SK-MEL-5 (cell line): Measurements from ENCODE around the gene HSD17B11. TPM values are rescaled to one million over a fixed set of nuclear protein-coding genes. Genes with fewer than 3 reads are reported as not detected.
A peak's percentile ranks its signal among the peaks of the same experiment; 100 is the strongest.
"Not testable (repeated sequence)": the region's sequence is repeated elsewhere in the genome, so short reads cannot be mapped to it uniquely, and the experiment has no call there.

Experiments
- DNase-seq: peaks from one replicate; pipeline ENCODE4 v3.0.0-alpha.2; 2016; ENCODE audit warnings: low read depth, low spot score
- in situ Hi-C: cut with HindIII; loops from 2 replicates; pipeline ENCODE4 v1.10.0; 2016; ENCODE audit warnings: low sequenced_read_pairs, high pct_unique_total_duplicates, low pct_unique_long_range_greater_than_20kb
- total RNA-seq: library from RNA; depleted of rRNA; stranded (reverse); fragments of >200 nt; shearing (Covaris generic); gene quantifications from 2 replicates; pipeline ENCODE4 v1.2.3, GENCODE V29; 2014

Gene HSD17B11
- total RNA-seq, 1 experiment from 2014 or later, result 44.7 TPM

DNA sequence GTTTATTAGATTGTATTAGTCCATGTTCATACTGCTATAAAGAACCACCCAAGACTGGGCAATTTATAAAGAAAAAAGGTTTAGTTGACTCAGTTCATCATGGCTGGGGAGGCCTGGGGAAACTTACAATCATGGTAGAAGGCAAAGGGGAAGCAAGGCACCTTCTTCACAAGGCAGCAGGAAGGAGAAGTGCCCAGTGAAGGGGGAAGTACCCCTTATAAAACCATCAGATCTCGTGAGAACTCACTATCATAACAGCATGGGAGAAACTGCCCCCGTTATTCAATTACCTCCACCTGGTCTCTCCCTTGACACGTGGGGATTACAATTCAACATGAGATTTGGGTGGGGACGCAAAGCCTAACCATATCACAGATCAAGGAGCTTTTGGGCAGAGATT lies 60.2 kb downstream of the HSD17B11 start:
- in situ Hi-C loops, result no loop called here

DNA sequence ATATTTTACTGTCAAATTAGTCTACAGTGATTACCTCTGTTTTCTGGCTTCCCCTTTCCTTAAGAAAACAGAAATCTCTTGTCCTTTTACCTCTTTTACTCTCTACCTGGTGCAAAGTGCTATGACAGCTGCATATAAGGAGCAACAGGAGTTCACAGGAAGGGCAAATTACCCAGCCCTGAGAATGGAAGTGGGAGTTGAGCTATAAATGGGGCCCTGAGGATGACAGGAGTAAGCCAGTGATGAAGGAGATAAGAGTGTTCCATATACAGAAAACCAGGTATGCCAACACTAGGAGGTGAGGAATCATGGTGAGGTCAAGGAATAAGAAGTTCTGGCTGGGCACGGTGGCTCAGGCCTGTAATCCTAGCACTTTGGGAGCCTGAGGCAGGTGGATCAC lies 63.9 kb downstream of the HSD17B11 start:
- in situ Hi-C loops, result no loop called here
- DNase-seq, result no peak

More for the DNA sequence above, 60.2 kb downstream of the HSD17B11 start:
- DNase-seq, result no peak

DNA sequence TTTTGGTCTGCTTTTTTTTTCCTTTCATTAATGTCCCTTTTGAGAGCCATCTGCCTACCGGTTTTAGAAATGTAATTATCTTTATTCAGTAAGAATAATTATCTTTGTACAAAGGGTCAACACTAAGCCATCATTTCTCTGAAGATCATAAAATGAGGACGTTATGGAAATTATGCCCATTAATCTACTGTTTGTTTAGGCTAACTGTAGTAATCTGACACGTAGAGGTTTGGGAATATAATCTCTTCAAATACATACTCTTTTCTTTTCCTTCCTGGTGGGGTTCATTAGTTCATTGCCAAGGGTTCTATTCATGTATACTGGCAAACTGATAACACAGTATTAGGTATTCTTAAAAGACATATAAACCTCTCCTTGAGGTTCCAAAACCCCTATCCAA lies 64.5 kb downstream of the HSD17B11 start:
- no peak for DNase-seq
- in situ Hi-C loops, result no loop called here

DNA sequence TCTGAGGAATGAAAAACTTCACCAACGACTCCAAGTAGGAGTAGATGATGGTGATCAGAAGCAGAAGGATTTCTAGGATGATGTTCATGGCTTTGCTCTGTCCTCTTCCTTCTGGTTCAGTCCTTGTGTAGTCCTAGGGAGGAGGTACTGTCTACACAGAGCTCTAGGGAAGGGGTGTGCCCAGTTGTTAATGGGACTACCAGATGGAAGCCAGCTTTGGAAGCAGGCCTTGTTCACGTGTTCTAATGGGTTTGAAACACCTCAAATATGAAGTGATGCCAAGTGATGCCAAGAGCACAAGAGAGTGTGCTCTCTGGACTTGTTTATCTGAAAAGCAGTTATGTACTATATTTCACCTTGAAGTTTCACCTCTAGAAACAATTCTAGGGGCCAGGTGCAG lies 68.2 kb downstream of the HSD17B11 start, which contains the start of gene HSD17B13:
TSS of gene HSD17B13 (minus strand) at position 129 of the 400 bp plus-strand sequence. CDS start at position 88, 41 bp downstream.
- no peak for DNase-seq
- in situ Hi-C loops, result no loop called here

DNA sequence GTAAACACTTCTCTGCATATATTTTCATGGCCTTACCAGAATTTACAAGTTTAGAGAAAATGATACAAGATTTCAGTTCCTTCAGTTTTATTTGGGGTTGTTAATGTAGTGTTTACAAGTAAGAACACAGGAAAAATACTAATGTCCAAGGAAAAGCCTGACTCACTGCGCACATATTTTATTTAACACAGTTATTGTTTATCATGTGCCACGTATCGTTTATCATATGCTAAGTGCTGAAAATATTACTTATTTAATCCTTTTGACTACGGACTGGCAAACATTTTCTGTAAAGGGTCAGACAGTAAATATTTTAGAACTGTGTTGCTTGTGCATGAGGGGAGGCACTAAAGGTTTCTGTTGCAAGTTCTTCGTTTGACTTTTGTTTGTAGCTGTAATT lies 69.1 kb downstream of the HSD17B11 start:
- in situ Hi-C loops, result no loop called here
- no peak for DNase-seq

DNA sequence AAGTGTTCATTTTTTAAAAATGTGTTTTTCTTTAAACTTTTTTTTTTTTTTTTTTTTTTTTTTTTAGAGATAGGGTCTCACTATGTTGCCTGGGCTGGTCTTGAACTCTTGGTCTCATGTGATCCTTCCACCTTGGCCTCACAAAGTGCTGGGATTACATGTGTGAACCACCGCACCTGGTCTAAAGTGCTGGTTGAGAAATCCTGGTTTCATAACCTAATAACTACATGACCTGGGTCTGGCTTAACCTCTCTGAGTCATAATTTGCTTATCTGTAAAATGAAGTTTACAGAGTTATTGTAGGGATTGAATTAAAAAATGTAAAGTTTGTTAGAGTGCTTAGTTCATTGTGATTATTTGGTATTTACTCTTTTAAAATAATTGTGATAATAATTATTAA lies 73.5 kb downstream of the HSD17B11 start:
- no peak for DNase-seq
- in situ Hi-C loops, result no loop called here

DNA sequence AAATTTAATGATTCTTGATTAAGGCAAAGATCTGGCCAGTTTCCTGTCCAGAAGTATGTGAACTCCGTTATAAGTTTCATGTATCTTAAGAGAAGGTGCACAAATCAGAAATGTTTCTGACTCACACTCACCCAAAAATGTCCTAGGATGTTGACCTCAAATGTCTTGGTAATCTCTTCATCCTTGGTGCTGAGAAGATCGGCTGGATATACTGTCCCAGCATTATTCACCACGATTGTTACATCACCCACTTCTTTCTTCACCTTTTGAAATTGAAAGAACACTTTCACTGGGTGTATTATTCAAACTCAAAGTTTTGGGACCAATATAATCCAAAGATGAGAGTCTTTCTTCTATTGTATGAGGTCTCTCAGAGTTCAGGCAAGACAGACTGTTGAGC lies 74.0 kb downstream of the HSD17B11 start:
- in situ Hi-C loops, result no loop called here

DNA sequence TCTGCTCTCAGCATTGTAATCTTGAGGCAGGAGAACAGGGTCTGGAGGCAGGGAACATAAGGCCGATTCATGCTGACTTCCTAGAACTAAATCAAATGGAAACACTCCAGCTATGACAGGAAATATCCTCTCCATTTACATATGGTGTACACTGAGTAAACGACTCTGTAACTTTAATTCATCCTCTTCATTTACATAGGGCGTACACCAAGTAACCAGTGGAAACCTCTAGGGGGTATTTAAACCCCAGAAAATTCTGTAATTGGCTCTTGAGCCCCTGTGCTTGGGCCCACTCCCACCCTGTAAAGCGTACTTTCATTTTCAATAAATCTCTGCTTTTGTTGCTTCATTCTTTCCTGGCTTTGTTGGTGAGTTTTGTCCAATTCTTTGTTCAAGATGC lies 76.0 kb downstream of the HSD17B11 start:
- in situ Hi-C loops, result not testable (repeated sequence)
- peak; percentile 26 for DNase-seq

More for the DNA sequence above, 74.0 kb downstream of the HSD17B11 start:
- no peak for DNase-seq

DNA sequence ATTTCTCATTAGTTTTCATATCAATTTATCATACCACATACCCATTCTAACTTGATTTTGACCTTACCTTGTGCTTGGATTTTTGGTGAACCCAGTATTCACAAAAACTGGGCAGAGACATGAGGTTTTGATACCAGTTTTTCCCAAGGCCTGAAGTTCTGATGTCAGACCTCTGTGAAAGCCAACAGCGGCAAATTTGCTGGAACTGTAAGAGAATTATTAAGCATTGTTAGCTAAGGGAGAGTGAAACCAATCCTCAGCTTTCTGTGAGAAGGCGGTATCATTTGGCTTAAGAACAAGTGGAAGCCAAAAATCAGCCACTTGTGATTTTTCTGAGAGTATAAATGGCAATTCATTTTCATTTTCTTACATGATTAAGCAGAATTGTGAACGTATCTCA lies 77.2 kb downstream of the HSD17B11 start:
- in situ Hi-C loops, result no loop called here
- no peak for DNase-seq

DNA sequence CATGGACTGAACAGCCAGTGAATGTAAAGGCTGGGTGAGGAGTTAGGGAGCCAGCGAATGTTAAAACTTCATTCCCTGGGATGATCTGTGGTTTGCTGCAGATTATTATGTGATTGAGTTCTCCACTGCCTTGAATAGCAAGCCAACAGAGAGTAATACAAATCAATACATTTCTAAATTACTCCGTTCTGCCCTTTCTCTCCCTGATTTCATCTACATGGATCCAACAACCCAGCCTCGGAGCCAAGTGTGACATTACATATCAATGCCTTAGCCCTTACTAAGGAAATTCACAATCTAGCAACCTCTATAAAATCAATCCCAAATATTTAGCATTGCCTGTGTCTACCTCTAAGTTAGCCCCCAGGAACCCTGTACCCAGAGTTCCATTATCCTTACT lies 79.3 kb downstream of the HSD17B11 start:
- in situ Hi-C loops, result no loop called here
- no peak for DNase-seq

DNA sequence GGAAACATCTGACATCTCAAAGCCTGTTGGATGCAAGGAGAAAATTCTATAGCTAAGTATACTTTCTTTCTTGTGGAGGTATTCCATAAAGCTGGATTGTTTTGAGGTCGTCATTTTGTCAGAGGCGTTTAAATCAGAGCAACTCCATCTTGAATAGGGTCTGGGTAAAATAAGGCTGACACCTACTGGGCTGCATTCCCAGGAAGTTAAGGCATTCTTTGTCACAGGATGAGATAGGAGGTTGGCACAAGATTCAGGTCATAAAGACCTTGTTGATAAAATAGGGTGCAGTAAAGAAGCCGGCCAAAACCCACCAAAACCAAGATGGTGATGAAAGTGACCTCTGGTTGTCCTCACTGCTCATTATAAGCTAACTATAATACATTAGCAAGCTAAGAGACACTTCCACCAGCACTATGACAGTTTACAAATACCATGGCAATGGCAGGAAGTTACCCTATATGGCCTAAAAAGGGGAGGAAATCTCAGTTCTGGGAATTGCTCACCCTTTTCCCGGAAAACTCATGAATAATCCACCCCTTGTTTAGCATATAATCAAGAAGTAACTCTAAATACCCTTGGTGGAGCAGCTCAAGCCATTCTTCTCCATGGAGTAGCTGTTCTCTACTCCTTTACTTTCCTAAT lies 80.2 kb downstream of the HSD17B11 start:
- in situ Hi-C loops, result no loop called here
- no peak for DNase-seq

DNA sequence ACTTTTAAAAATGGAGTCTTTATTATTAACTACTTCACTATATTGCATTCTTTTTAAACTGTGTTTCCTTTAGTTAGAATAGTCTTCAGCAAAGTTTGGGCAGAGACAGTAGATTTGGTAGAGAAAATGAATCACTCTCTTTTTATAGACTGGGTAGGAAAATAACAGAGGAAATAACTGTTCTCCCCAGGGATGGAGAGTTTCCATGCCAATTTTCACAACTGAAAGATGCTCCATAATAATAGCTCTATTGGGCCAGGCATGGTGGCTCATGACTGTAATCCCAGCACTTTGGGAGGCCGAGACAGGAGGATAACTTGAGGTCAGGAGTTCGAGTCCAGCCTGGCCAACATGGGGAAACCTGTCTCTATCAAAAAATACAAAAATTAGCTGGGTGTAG lies 81.4 kb downstream of the HSD17B11 start:
- in situ Hi-C loops, result no loop called here
- DNase-seq, result no peak

DNA sequence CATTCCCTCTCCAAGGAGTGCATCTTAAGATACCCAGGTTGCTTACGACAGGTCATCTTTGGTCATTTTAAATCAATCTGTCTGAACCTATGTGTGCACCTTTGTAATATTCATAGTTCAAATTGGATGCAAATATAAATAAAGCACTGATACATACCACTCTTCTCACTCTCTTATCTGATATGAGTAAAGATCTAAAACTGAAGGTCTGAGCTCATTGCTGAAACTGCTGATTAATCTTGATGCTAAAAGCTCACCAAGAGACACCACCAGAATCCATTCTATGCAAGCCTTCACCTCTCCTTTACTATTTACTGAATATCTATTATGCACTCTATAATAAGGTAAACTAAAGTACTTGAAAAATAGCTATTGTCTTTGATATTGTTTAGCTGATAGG lies 84.9 kb downstream of the HSD17B11 start:
- in situ Hi-C loops, result no loop called here
- no peak for DNase-seq

DNA sequence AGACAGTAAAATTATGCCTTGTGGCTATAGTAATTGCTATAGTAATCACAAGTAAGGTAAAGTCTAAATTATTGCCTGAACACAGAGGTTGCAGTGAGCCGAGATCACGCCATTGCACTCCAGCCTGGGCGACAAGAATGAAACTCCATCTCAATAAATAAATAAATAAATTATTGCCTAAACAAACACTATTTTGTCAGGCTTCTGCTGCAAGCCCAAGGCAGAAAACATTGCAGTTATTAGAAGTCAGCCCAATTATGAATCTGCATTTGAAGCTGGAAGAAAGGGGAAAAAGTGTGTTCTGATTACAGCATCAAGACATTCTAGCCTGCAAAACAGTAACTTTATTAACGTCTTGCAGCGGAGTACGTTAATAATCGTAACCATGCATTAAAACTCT lies 85.4 kb downstream of the HSD17B11 start:
- in situ Hi-C loops, result no loop called here
- no peak for DNase-seq

DNA sequence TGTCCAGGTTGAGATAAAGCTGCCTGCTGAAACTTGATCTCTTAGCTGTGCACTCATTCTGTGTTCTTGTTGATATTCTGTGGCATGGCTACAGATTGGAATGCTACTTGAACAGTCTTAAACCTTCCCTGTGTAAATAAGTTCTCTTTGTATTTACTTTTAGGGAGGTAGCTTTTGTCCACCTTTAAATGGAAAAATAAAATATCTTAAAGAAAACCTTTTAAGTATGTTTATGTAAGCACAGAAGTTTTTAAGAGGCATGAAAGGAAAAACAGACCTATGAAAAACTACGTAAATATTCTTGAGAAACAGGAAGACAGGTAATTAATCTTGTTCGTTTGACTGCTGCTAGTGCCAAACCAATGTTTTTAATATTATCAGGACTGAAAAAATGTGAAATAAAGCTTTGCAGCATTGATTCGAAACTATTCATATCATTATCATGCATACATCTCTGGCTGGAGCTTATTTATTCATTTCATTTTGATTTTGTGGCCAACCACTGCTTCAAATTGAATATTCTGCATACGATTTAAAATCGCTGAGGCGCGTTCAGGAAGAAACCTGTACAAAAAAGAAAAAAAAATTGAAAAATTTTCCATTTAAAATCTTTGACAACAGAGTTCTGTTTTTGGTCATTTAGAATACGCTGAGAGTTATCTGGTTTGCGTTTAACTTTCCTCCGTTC lies 86.1 kb downstream of the HSD17B11 start:
- in situ Hi-C loops, result no loop called here
- DNase-seq, result no peak

DNA sequence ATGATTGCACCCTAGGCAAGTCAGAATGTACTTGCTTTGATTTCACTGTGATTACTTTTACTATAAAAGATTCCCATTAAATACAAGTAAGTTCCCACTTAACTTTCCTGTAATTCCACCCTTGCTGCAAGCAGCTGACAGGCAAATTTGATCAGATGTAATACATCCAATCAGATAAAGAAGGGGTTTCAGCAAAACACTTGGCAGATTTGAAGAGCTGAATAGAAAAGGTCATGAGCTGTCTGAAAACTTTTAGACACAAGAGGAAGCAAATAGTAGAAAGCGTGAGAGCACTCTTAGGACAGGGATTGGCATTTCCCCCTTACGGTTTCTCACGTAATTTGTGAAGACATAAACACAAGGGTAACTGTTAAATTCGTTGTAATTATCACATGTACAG lies 91.1 kb downstream of the HSD17B11 start:
- no peak for DNase-seq
- in situ Hi-C loops, result no loop called here

DNA sequence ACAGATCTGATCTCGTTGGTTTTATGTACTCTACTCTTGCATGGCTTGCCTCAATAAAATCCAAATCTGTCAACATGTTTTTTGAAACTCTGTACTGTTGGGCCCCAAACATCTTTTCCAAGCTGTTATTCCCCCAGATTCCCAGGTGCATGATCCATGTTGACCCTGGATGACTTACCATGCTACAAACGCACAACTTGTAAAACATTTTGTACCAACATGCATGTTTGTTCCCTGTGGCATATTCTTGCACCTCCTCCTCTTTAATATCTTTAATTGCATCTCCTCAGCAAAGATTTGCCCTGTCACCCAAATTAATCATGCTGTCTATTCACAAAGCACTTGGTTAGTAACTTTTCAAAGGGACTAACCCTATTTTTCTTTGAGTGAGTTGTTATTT lies 92.6 kb downstream of the HSD17B11 start:
- DNase-seq, result no peak

DNA sequence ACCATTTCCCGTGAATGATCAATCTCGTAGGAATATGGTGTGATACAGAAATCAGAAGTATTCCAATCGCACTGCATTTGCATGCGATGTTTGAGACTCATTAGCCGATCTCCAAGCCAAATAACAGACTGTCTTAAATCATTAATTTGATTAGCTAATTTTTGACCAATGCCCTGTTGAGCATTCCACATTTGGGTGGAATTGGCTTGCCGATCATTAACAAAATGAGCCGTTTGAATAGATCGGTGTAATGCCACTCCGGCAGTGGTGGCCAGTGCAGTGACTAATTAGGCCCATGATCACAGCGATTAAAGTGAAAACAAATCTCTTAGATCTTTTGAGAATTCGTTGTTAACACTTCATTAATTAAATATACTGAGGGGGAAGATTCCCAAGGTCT lies 96.1 kb downstream of the HSD17B11 start:
- in situ Hi-C loops, DNase-seq: not testable (repeated sequence)

More for the DNA sequence above, 92.6 kb downstream of the HSD17B11 start:
- in situ Hi-C loops, result no loop called here

DNA sequence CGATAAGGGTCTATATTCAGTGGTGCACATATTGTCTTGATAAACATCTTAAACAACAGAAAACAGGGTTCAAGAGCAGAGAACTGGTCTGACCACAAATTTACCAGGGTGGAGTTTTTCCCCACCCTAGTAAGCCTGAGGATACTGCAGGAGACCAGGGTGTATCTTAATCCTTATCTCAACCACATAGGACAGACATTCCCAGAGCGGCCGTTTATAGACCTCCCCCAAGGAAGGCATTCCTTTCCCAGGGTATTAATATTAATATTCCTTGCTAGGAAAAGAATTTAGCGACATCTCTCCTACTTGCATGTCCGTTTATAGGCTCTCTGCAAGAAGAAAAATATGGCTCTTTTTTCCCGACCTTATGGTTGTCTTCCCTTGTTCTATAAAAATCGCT lies 97.1 kb downstream of the HSD17B11 start:
- DNase-seq, in situ Hi-C loops: not testable (repeated sequence)
